HG02970 (cell line): Measurements from ENCODE around the gene SMCO2.

Experiments used
- ATAC-seq: cut with Tn5 transposase; IDR thresholded peaks from one replicate; pipeline ENCODE4 v1.9.1; 2021; ENCODE audit warnings: mild to moderate bottlenecking, moderate library complexity, moderate number of reproducible peaks; ENCODE audit not compliant: unreplicated experiment, low FRiP score

Gene SMCO2

GRCh38 chr12:27446436-27446835 is at the start of gene SMCO2:
SMCO2 (plus strand) TSS chr12:27446736; CDS start chr12:27470632, 23,896 bp downstream.
- no peak for ATAC-seq

- ATAC-seq, result no peak
Observed at GRCh38 chr12:27398466-27398865, 48.1 kb upstream of the SMCO2 start.

- ATAC-seq, result no peak
Observed at GRCh38 chr12:27399074-27399473, 47.5 kb upstream of the SMCO2 start.

GRCh38 chr12:27400856-27401354 is 45.6 kb upstream of the SMCO2 start:
- no peak for ATAC-seq

- no peak for ATAC-seq
Observed at GRCh38 chr12:27412047-27412446, 34.5 kb upstream of the SMCO2 start.

- ATAC-seq, result no peak
Observed at GRCh38 chr12:27422697-27423096, 23.8 kb upstream of the SMCO2 start.

- ATAC-seq, result no peak
Observed at GRCh38 chr12:27424631-27425230, 21.8 kb upstream of the SMCO2 start.

GRCh38 chr12:27425306-27425705 is 21.2 kb upstream of the SMCO2 start:
- no peak for ATAC-seq

GRCh38 chr12:27426743-27427487 is 19.6 kb upstream of the SMCO2 start:
- ATAC-seq, result no peak

- no peak for ATAC-seq
Observed at GRCh38 chr12:27427824-27428223, 18.7 kb upstream of the SMCO2 start.

GRCh38 chr12:27428466-27428865 is 18.1 kb upstream of the SMCO2 start:
- ATAC-seq, result no peak

GRCh38 chr12:27429606-27430005 is 16.9 kb upstream of the SMCO2 start:
- no peak for ATAC-seq

GRCh38 chr12:27431185-27431584 is 15.4 kb upstream of the SMCO2 start:
- ATAC-seq, result no peak

GRCh38 chr12:27434673-27435565 is 11.6 kb upstream of the SMCO2 start:
- ATAC-seq, result no peak

- no peak for ATAC-seq
Observed at GRCh38 chr12:27436029-27436428, 10.5 kb upstream of the SMCO2 start.

- no peak for ATAC-seq
Observed at GRCh38 chr12:27436768-27437167, 9.8 kb upstream of the SMCO2 start.

- ATAC-seq, result no peak
Observed at GRCh38 chr12:27437839-27438238, 8.7 kb upstream of the SMCO2 start.

- no peak for ATAC-seq
Observed at GRCh38 chr12:27447761-27448160, 1.2 kb downstream of the SMCO2 start.

GRCh38 chr12:27449026-27449425 is 2.5 kb downstream of the SMCO2 start:
- no peak for ATAC-seq

- no peak for ATAC-seq
Observed at GRCh38 chr12:27449893-27450534, 3.5 kb downstream of the SMCO2 start.
